Measurements from ENCODE around the gene NUDT16L1.

Gene NUDT16L1

GRCh38 chr16:4693956-4694641 is 737 bp downstream of the NUDT16L1 start:
- DNase-seq (ENCODE audit: low read depth in 2 of 2, low spot score in 1 of 2), result no peak

GRCh38 chr16:4694642-4695451 is 1.5 kb downstream of the NUDT16L1 start:
- no peak for DNase-seq (ENCODE audit: low read depth in 2 of 2, low spot score in 1 of 2)

GRCh38 chr16:4695473-4696171 is 2.3 kb downstream of the NUDT16L1 start:
- no peak for DNase-seq (ENCODE audit: low read depth in 2 of 2, low spot score in 1 of 2)

- DNase-seq (ENCODE audit: low read depth in 2 of 2, low spot score in 1 of 2), result no peak
These were observed 3.0 kb downstream of the NUDT16L1 start for GRCh38 chr16:4696172-4696904.

- no peak for DNase-seq (ENCODE audit: low read depth in 2 of 2, low spot score in 1 of 2)
These were observed 3.8 kb downstream of the NUDT16L1 start for GRCh38 chr16:4696905-4697847.

- DNase-seq (ENCODE audit: low read depth in 2 of 2, low spot score in 1 of 2), result no peak
These were observed 4.5 kb downstream of the NUDT16L1 start for GRCh38 chr16:4697848-4698291.

- DNase-seq (ENCODE audit: low read depth in 2 of 2, low spot score in 1 of 2), result no peak
These were observed 5.1 kb downstream of the NUDT16L1 start for GRCh38 chr16:4698321-4699045.

GRCh38 chr16:4699046-4699556 is 5.7 kb downstream of the NUDT16L1 start:
- no peak for DNase-seq (ENCODE audit: low read depth in 2 of 2, low spot score in 1 of 2)

- peak in 1 of 2 donors; percentile 38 for DNase-seq (ENCODE audit: low read depth in 2 of 2, low spot score in 1 of 2)
These were observed 7.1 kb downstream of the NUDT16L1 start for GRCh38 chr16:4700380-4700996.

GRCh38 chr16:4700997-4701743 is 7.8 kb downstream of the NUDT16L1 start:
- DNase-seq (ENCODE audit: low read depth in 2 of 2, low spot score in 1 of 2), result no peak

GRCh38 chr16:4701791-4702465 is 8.6 kb downstream of the NUDT16L1 start:
- DNase-seq (ENCODE audit: low read depth in 2 of 2, low spot score in 1 of 2), result no peak

GRCh38 chr16:4702466-4702808 is 9.1 kb downstream of the NUDT16L1 start:
- no peak for DNase-seq (ENCODE audit: low read depth in 2 of 2, low spot score in 1 of 2)

GRCh38 chr16:4703906-4704305 is 10.5 kb downstream of the NUDT16L1 start:
- no peak for DNase-seq (ENCODE audit: low read depth in 2 of 2, low spot score in 1 of 2)

GRCh38 chr16:4704491-4704890 is 11.1 kb downstream of the NUDT16L1 start:
- no peak for DNase-seq (ENCODE audit: low read depth in 2 of 2, low spot score in 1 of 2)

- DNase-seq (ENCODE audit: low read depth in 2 of 2, low spot score in 1 of 2), result no peak
These were observed 11.6 kb downstream of the NUDT16L1 start for GRCh38 chr16:4704913-4705312.

GRCh38 chr16:4706871-4707270 is 13.5 kb downstream of the NUDT16L1 start:
- DNase-seq (ENCODE audit: low read depth in 2 of 2, low spot score in 1 of 2), result no peak

- no peak for DNase-seq (ENCODE audit: low read depth in 2 of 2, low spot score in 1 of 2)
These were observed 16.1 kb downstream of the NUDT16L1 start for GRCh38 chr16:4709481-4709880.

Data from stimulated activated CD8-positive, alpha-beta memory T cell treated with anti-CD3 and anti-CD28 coated beads, Interleukin-4, amount 100 ng/mL, for 4 hours (primary cell).